ENCODE measurements around the gene MYADM.

GRCh38 chr19:53881482-53882390, 14.1 kb downstream of the MYADM start, which contains the start of gene PRKCG:
- TF ChIP-seq, protein P1, sequence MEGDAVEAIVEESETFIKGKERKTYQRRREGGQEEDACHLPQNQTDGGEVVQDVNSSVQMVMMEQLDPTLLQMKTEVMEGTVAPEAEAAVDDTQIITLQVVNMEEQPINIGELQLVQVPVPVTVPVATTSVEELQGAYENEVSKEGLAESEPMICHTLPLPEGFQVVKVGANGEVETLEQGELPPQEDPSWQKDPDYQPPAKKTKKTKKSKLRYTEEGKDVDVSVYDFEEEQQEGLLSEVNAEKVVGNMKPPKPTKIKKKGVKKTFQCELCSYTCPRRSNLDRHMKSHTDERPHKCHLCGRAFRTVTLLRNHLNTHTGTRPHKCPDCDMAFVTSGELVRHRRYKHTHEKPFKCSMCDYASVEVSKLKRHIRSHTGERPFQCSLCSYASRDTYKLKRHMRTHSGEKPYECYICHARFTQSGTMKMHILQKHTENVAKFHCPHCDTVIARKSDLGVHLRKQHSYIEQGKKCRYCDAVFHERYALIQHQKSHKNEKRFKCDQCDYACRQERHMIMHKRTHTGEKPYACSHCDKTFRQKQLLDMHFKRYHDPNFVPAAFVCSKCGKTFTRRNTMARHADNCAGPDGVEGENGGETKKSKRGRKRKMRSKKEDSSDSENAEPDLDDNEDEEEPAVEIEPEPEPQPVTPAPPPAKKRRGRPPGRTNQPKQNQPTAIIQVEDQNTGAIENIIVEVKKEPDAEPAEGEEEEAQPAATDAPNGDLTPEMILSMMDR (IDR thresholded peaks at IDR 0.05), result peak; percentile 56
- no peak for TF ChIP-seq EZH2 (IDR thresholded peaks at IDR 0.05; ENCODE audit: borderline replicate concordance, insufficient read depth, low read depth, low read length, poor library complexity, severe bottlenecking)

Measured in B cell (primary cell).